ENCODE measurements around the gene BLVRB. TPM values are rescaled to one million over a fixed set of nuclear protein-coding genes. Genes with fewer than 3 reads are reported as not detected.

The BLVRB gene
- total and polyA plus RNA-seq, 2 of the 8 experiments (the other 6 are each of a cell fraction or from before 2014, with no cell fraction given): 28.7 to 182 TPM

DNA sequence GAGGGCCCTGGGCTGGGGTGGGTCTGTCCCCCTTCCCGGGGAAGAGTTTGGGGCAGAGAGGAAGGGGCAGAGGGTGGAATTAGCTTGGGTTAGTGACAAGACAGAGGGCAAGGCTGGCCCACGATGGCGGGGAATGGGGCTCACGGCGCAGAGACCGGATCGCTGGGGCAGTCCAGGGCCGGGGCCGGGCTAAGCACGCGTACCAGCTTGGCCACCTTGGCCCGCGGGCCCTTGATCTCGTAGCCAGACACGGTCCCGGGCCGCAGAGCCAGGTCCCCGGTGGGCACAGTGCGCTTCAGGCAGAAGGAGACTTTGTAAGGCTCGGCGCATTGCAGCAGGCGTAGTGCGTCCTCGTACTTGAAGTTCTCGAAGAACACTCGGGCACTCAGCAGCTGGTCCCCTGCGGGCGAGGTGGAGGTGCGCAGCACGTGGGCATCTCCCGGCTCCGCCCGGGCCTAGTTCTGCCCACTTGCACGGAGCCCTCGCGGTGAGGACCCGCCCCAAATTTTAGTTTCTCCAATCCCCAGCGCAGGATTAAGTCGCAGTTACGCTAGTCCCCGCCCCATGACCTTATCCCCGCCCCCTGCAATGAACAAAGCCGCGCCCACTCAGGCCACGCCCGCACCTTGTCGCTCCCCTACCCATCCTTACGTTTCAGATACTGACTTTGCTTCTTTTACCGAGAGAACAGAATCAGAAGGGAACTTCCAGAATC is 67.0 kb downstream of the BLVRB start (continued):
- TF ChIP-seq, protein P1, sequence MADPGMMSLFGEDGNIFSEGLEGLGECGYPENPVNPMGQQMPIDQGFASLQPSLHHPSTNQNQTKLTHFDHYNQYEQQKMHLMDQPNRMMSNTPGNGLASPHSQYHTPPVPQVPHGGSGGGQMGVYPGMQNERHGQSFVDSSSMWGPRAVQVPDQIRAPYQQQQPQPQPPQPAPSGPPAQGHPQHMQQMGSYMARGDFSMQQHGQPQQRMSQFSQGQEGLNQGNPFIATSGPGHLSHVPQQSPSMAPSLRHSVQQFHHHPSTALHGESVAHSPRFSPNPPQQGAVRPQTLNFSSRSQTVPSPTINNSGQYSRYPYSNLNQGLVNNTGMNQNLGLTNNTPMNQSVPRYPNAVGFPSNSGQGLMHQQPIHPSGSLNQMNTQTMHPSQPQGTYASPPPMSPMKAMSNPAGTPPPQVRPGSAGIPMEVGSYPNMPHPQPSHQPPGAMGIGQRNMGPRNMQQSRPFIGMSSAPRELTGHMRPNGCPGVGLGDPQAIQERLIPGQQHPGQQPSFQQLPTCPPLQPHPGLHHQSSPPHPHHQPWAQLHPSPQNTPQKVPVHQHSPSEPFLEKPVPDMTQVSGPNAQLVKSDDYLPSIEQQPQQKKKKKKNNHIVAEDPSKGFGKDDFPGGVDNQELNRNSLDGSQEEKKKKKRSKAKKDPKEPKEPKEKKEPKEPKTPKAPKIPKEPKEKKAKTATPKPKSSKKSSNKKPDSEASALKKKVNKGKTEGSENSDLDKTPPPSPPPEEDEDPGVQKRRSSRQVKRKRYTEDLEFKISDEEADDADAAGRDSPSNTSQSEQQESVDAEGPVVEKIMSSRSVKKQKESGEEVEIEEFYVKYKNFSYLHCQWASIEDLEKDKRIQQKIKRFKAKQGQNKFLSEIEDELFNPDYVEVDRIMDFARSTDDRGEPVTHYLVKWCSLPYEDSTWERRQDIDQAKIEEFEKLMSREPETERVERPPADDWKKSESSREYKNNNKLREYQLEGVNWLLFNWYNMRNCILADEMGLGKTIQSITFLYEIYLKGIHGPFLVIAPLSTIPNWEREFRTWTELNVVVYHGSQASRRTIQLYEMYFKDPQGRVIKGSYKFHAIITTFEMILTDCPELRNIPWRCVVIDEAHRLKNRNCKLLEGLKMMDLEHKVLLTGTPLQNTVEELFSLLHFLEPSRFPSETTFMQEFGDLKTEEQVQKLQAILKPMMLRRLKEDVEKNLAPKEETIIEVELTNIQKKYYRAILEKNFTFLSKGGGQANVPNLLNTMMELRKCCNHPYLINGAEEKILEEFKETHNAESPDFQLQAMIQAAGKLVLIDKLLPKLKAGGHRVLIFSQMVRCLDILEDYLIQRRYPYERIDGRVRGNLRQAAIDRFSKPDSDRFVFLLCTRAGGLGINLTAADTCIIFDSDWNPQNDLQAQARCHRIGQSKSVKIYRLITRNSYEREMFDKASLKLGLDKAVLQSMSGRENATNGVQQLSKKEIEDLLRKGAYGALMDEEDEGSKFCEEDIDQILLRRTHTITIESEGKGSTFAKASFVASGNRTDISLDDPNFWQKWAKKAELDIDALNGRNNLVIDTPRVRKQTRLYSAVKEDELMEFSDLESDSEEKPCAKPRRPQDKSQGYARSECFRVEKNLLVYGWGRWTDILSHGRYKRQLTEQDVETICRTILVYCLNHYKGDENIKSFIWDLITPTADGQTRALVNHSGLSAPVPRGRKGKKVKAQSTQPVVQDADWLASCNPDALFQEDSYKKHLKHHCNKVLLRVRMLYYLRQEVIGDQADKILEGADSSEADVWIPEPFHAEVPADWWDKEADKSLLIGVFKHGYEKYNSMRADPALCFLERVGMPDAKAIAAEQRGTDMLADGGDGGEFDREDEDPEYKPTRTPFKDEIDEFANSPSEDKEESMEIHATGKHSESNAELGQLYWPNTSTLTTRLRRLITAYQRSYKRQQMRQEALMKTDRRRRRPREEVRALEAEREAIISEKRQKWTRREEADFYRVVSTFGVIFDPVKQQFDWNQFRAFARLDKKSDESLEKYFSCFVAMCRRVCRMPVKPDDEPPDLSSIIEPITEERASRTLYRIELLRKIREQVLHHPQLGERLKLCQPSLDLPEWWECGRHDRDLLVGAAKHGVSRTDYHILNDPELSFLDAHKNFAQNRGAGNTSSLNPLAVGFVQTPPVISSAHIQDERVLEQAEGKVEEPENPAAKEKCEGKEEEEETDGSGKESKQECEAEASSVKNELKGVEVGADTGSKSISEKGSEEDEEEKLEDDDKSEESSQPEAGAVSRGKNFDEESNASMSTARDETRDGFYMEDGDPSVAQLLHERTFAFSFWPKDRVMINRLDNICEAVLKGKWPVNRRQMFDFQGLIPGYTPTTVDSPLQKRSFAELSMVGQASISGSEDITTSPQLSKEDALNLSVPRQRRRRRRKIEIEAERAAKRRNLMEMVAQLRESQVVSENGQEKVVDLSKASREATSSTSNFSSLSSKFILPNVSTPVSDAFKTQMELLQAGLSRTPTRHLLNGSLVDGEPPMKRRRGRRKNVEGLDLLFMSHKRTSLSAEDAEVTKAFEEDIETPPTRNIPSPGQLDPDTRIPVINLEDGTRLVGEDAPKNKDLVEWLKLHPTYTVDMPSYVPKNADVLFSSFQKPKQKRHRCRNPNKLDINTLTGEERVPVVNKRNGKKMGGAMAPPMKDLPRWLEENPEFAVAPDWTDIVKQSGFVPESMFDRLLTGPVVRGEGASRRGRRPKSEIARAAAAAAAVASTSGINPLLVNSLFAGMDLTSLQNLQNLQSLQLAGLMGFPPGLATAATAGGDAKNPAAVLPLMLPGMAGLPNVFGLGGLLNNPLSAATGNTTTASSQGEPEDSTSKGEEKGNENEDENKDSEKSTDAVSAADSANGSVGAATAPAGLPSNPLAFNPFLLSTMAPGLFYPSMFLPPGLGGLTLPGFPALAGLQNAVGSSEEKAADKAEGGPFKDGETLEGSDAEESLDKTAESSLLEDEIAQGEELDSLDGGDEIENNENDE (IDR thresholded peaks at IDR 0.05; ENCODE audit: insufficient replicate concordance, low read length): no peak
- TF ChIP-seq, protein P2, sequence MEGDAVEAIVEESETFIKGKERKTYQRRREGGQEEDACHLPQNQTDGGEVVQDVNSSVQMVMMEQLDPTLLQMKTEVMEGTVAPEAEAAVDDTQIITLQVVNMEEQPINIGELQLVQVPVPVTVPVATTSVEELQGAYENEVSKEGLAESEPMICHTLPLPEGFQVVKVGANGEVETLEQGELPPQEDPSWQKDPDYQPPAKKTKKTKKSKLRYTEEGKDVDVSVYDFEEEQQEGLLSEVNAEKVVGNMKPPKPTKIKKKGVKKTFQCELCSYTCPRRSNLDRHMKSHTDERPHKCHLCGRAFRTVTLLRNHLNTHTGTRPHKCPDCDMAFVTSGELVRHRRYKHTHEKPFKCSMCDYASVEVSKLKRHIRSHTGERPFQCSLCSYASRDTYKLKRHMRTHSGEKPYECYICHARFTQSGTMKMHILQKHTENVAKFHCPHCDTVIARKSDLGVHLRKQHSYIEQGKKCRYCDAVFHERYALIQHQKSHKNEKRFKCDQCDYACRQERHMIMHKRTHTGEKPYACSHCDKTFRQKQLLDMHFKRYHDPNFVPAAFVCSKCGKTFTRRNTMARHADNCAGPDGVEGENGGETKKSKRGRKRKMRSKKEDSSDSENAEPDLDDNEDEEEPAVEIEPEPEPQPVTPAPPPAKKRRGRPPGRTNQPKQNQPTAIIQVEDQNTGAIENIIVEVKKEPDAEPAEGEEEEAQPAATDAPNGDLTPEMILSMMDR (IDR thresholded peaks at IDR 0.05; ENCODE audit: control extremely low read depth in 1 of 3, insufficient read depth in 1 of 3, low read depth in 1 of 3, low read length in 3 of 3): no peak
- TF ChIP-seq, protein P3, sequence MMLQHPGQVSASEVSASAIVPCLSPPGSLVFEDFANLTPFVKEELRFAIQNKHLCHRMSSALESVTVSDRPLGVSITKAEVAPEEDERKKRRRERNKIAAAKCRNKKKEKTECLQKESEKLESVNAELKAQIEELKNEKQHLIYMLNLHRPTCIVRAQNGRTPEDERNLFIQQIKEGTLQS (IDR thresholded peaks at IDR 0.05; ENCODE audit: insufficient read depth, low read depth, low read length): no peak
- TF ChIP-seq KDM4A (IDR thresholded peaks at IDR 0.05; ENCODE audit: low read depth, low read length, severe bottlenecking): peak; percentile 54
- TF ChIP-seq RNF2 (IDR thresholded peaks at IDR 0.05; ENCODE audit: borderline replicate concordance, low read depth, low read length, missing control alignments, poor library complexity, severe bottlenecking): no peak
- no peak for TF ChIP-seq CEBPB (IDR thresholded peaks at IDR 0.05; ENCODE audit: low read depth, low read length)

All from H1 (cell line).